ENCODE data around the gene TNFAIP8L3.
A peak's percentile ranks its signal among the peaks of the same experiment; 100 is the strongest.
"Not testable (repeated sequence)": the region's sequence is repeated elsewhere in the genome, so short reads cannot be mapped to it uniquely, and the experiment has no call there.

TNFAIP8L3 gene

GRCh38 chr15:51094606-51095569 is at the start of gene TNFAIP8L3:
TSS of gene TNFAIP8L3 (minus strand) at chr15:51094906. CDS start at chr15:51094595, 311 bp downstream.
- DNase-seq (no peak), ATAC-seq (no peak)

- ATAC-seq = no peak
- no peak for DNase-seq
These were observed 49.4 kb upstream of the TNFAIP8L3 start for GRCh38 chr15:51144021-51144532.

- not testable (repeated sequence) for ATAC-seq
These were observed 45.6 kb upstream of the TNFAIP8L3 start for GRCh38 chr15:51140347-51140746.

GRCh38 chr15:51139091-51139490 is 44.4 kb upstream of the TNFAIP8L3 start:
- no peak for DNase-seq
- no peak for ATAC-seq

More at GRCh38 chr15:51140347-51140746, 45.6 kb upstream of the TNFAIP8L3 start:
- not testable (repeated sequence) for DNase-seq

GRCh38 chr15:51137880-51138430 is 43.2 kb upstream of the TNFAIP8L3 start:
- ATAC-seq (no peak), DNase-seq (no peak)

GRCh38 chr15:51137024-51137423 is 42.3 kb upstream of the TNFAIP8L3 start:
- ATAC-seq (no peak), DNase-seq (no peak)

GRCh38 chr15:51135276-51135675 is 40.6 kb upstream of the TNFAIP8L3 start:
- no peak for ATAC-seq

GRCh38 chr15:51134416-51135199 is 39.9 kb upstream of the TNFAIP8L3 start:
- DNase-seq (no peak), ATAC-seq (no peak)

More at GRCh38 chr15:51135276-51135675, 40.6 kb upstream of the TNFAIP8L3 start:
- no peak for DNase-seq

- no peak for DNase-seq
- ATAC-seq = no peak
These were observed 38.5 kb upstream of the TNFAIP8L3 start for GRCh38 chr15:51133140-51133765.

GRCh38 chr15:51132384-51133139 is 37.9 kb upstream of the TNFAIP8L3 start:
- ATAC-seq (no peak), DNase-seq (peak; percentile 5)

- no peak for ATAC-seq
These were observed 37.0 kb upstream of the TNFAIP8L3 start for GRCh38 chr15:51131596-51132290.

GRCh38 chr15:51130344-51130743 is 35.6 kb upstream of the TNFAIP8L3 start:
- DNase-seq = no peak
- ATAC-seq = no peak

More at GRCh38 chr15:51131596-51132290, 37.0 kb upstream of the TNFAIP8L3 start:
- DNase-seq = no peak

- DNase-seq (no peak), ATAC-seq (no peak)
These were observed 35.0 kb upstream of the TNFAIP8L3 start for GRCh38 chr15:51129535-51130188.

- DNase-seq = no peak
- no peak for ATAC-seq
These were observed 34.0 kb upstream of the TNFAIP8L3 start for GRCh38 chr15:51128701-51129100.

- ATAC-seq (no peak), DNase-seq (no peak)
These were observed 32.1 kb upstream of the TNFAIP8L3 start for GRCh38 chr15:51126842-51127241.

GRCh38 chr15:51123002-51123401 is 28.3 kb upstream of the TNFAIP8L3 start:
- not testable (repeated sequence) for DNase-seq, ATAC-seq

- DNase-seq (no peak), ATAC-seq (no peak)
These were observed 27.0 kb upstream of the TNFAIP8L3 start for GRCh38 chr15:51121631-51122225.

- peak; percentile 92 for ATAC-seq
These were observed 26.4 kb upstream of the TNFAIP8L3 start for GRCh38 chr15:51121118-51121517.

GRCh38 chr15:51119120-51119519 is 24.4 kb upstream of the TNFAIP8L3 start:
- ATAC-seq = no peak
- DNase-seq = no peak

More at GRCh38 chr15:51121118-51121517, 26.4 kb upstream of the TNFAIP8L3 start:
- no peak for DNase-seq

Measured in stimulated activated naive CD8-positive, alpha-beta T cell treated with anti-CD3 and anti-CD28 coated beads, Interleukin-15, Interleukin-2, amounts not matched to agents 100 U/mL and 50 U/mL, for 24 hours (primary cell).